NCI-H1930 (cell line): Measurements from ENCODE around the gene BTAF1.

Experiments
- DNase-seq, 2 experiments: peaks; one replicate each; lab custom pipeline; 2025; lab: John Stamatoyannopoulos, UW

BTAF1 gene

DNA sequence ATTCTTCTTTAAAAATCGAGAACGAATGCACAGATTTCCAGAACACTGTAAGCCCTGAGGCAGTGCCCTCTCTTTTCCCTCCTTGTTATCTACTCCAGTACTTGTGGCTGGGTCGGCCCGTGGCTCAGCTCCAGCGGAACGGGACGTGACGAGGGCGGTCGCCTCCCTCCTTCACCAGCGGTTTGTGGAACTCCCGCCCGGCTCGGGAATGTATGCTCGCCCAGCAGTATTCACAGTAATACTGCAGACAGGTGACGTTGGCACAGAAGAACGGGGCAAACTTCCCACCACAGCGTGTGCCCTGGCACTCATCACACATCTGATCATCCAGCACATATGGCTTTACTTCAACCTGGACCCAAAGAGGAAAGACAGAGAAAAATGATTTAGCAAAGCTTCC, 128.5 kb downstream of the BTAF1 start:
- no peak for DNase-seq

DNA sequence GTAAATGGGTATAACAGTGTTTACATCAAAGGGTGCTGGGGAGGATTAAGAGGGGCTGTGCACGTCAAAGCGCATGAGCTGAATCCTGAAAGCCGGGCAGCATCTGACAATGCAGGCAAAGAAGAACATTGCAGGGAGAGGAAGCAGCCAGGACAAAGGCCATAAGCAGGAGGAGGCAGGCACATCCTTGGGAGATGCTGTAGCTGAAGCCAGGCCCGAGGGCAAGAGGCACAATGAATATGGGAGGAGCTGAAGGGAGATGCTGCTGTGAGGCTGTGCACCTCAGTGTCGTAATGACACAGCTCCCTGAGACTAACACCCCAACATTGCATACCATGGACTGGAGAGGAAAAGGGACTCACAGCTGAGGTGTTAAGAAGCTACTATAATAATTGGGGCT, 129.2 kb downstream of the BTAF1 start:
- DNase-seq, result no peak

- DNase-seq, result no peak
Observed at GRCh38 chr10:92054807-92055206, 131.2 kb downstream of the BTAF1 start.

DNA sequence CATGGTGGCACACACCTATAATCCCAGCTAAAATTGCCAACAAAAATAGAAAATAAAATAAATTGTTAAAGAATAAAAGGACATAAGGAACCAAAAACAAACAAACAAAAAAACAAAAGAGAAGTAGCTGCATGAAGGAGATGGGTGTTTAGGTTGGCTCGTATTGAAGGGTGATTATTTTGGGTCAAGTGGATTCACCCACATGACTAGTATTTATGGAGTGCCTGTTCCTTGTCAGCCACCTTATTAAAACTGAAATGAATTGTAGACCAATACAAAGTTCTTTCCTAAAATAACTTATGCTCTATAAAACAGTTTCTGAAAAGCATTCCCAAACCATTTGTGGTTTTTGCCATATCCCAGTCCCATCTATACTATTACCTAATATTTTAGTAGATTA, 138.7 kb downstream of the BTAF1 start:
- no peak for DNase-seq

- no peak for DNase-seq
Observed at GRCh38 chr10:92064506-92064905, 140.9 kb downstream of the BTAF1 start.

DNA sequence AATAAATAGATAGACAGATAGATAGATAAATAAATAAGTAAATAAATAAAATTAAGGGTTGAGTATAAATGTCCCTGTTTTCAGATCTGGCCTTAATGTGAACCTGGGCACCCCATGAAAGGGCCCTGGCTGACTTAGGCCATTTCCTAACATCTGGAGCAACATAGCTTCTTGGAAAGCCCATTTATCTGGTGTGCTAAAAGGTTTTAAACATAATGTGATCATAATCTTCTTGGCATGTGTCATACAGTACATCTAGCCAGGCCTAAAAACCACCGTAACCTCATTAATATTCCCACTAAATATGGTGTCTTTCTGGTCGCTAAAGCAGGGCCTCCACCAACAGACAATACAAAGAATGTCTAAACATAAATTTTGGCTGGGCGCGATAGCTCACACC, 142.8 kb downstream of the BTAF1 start:
- DNase-seq, result no peak

DNA sequence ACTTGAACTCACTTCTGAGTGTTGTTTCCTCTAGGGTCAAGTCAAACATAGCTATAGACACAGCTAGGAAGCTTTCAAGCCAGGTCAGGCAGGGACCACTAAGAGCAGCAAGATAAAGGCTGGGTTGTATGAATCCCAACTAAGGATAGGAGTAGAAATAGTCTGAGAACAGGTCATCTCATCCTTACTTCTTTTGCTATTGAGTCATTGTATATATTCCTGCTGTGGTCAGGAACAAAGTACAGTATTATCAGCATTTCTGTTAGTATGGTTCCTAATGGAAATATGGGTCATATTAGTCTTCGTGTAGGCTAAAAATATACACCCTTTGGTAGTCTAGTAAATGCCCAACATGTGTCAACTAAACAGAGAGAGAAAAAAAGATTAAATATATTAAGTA, 145.3 kb downstream of the BTAF1 start:
- DNase-seq, result no peak

DNA sequence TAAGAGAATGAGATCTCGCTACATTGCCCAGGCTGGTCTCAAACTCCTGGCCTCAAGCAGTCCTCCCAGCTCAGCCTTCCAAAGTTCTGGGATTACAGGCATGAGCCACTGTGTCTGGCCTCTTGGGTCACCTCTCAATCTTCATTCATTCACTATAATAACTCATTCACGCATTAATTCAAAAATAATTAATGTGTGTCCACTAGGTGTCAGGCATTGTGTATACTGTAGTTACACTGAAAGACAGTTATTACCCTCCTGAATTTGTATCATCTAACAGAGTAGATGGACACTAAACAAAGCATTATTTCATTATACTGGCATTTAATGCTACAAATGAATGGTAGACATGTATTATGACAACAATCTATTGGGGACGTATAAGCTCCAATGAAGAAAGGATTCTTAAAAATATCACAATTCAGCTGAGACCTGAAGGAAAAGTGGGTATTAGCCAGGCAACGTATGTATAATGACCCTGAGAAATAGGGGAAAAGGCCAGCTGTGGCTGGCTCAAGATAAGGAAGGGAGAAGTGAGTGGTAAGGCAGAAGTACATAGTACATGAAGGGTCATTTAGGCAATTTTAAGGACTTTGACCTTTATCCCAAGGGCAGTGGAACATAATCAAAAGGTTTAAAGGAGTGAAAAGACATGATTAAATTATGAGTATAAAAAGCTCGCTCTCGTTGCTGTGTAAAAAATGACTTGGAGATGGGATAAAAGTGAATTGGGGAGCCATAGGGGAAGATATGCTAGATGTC, 150.7 kb downstream of the BTAF1 start:
- no peak for DNase-seq

- DNase-seq, result no peak
Observed at GRCh38 chr10:92075829-92076228, 152.3 kb downstream of the BTAF1 start.

- DNase-seq, result no peak
Observed at GRCh38 chr10:92076722-92077121, 153.2 kb downstream of the BTAF1 start.

- DNase-seq, result no peak
Observed at GRCh38 chr10:92079003-92079402, 155.4 kb downstream of the BTAF1 start.
